Testis (tissue), 3 donors: ENCODE results near the gene SGTB. TPM values are rescaled to one million over a fixed set of nuclear protein-coding genes. Genes with fewer than 3 reads are reported as not detected.
"Not testable (repeated sequence)": the region's sequence is repeated elsewhere in the genome, so short reads cannot be mapped to it uniquely, and the experiment has no call there.

Experiments
- DNase-seq: peaks from one replicate; pipeline ENCODE4 v3.0.0-alpha.2; 2019
- H3K27ac ChIP-seq, 2 donors: fragments of 200-600 bp; sonication (generic); one replicate each; pipeline ENCODE4 v1.5.1; 2019
- H3K27me3 ChIP-seq: fragments of 200-600 bp; sonication (generic); one replicate; pipeline ENCODE4 v1.5.1; 2019
- H3K36me3 ChIP-seq: fragments of 200-600 bp; sonication (generic); one replicate; pipeline ENCODE4 v1.5.1; 2017; ENCODE audit warnings: low read depth; ENCODE audit errors: missing control alignments
- H3K4me1 ChIP-seq: fragments of 200-600 bp; sonication (generic); one replicate; pipeline ENCODE4 v1.5.1; 2019
- H3K4me3 ChIP-seq, 2 donors: fragments of 200-600 bp; sonication (generic); one replicate each; pipeline ENCODE4 v1.5.1; 2017 to 2019
- H3K9me3 ChIP-seq: fragments of 200-600 bp; sonication (generic); one replicate; pipeline ENCODE4 v1.5.1; 2017
- CTCF ChIP-seq, 3 experiments: fragments of 450-650 bp in 2 of 3; fragments of 200-600 bp in 1 of 3; sonication (generic) in 1 of 3; IDR thresholded peaks; one replicate each; pipeline ENCODE4 v1.5.1; 2016 to 2019; ENCODE audit warnings: antibody characterized with exemption in 3 of 3, mild to moderate bottlenecking in 2 of 3, moderate library complexity in 1 of 3
- POLR2A ChIP-seq: fragments of 450-650 bp; IDR thresholded peaks from one replicate; pipeline ENCODE4 v1.6.1; 2017; ENCODE audit warnings: antibody characterized with exemption, mild to moderate bottlenecking, moderate library complexity
- WGBS, 2 donors: methylation state at CpG; one replicate each; pipeline ENCODE4 v1.1.5; 2018; 5-methylcytosine and 5-hydroxymethylcytosine counted together
- intact Hi-C: fragments of 100-400 bp; cut with DNase I; formaldehyde crosslinking; loops from one replicate; pipeline ENCODE4 v1.15.1; 2023; ENCODE audit warnings: low total_unique reads
- polyA plus RNA-seq: library from polyadenylated mRNA; stranded (reverse); fragments of 350-450 nt; fragmentation: Illumina TruSeq; extraction: RNeasy Lipid Tissue Mini Kit (QIAGEN cat#74804); gene quantifications from one replicate; pipeline ENCODE4 v1.2.3, GENCODE V29; 2014; ENCODE audit warnings: low read depth, low replicate concordance; ENCODE audit not compliant: insufficient read depth
- total RNA-seq, 2 donors: library from RNA; depleted of rRNA; stranded (reverse); fragments of >200 nt; gene quantifications; one replicate each; pipeline ENCODE4 v1.2.3, GENCODE V29; 2016

SGTB gene
- total and polyA plus RNA-seq, 3 donors from 2014 or later = 2.3 to 4.5 (median 3.8) TPM

DNA sequence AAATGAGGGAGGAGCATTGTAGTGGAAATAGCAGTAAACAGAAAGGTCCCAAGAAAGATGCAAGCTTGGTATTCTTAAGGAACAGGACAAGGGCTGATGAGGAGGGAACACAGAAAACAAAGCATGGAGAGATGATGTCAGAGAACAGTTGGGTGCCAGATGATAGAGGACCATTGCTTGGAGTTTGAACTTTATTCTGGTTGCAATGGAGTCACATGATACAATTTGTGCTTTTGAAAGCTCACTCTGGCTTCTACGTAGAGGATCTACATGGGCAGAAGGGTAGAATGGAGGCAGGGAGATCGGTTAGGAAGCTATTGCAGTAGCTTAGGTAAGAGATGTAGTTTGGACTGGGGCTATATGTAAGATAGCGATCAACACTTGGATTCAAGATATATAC lies 39.8 kb downstream of the SGTB start:
- no peaks in the 10 kb centered on the region for H3K9me3 ChIP-seq
- 93 to 95% methylated on average over 3 of the region's 3 CpGs for WGBS, 2 donors
- H3K27me3 ChIP-seq = no peaks in the 10 kb centered on the region
- TF ChIP-seq POLR2A (no peak), CTCF (IDR thresholded peaks at IDR 0.05) (no peak)
- no peak overlapping the region for H3K27ac ChIP-seq
- H3K4me1 ChIP-seq = no peaks in the 10 kb centered on the region
- DNase-seq = no peak
- no peaks in the 10 kb centered on the region for H3K36me3 ChIP-seq
- no peak overlapping the region for H3K4me3 ChIP-seq
- intact Hi-C loops = no loop called here

DNA sequence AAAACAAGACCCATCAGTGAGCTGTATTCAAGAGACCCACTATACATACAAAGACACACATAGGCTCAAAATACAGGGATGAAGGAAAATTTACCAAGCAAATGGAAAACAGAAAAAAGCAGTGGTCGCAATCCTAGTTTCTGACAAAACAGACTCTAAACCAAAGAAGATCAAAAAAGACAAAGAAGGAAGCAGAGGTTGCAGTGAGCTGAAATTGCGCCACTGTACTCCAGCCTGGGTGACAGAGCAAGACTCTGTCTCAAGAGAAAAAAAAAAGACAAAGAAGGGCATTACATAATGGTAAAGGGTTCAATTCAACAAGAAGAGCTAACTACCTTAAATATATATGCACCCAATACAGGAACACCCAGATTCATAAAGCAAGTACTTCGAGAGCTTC lies 45.9 kb downstream of the SGTB start:
- H3K9me3 ChIP-seq, H3K27ac ChIP-seq, DNase-seq, H3K36me3 ChIP-seq, intact Hi-C loops, H3K4me1 ChIP-seq, H3K27me3 ChIP-seq, H3K4me3 ChIP-seq: not testable (repeated sequence)
- 85 to 90% methylated on average over 3 of the region's 3 CpGs for WGBS, 2 donors

- TF ChIP-seq CTCF (IDR thresholded peaks at IDR 0.05) (no peak), POLR2A (no peak)
- Histone ChIP-seq H3K9me3 (no peaks in the 10 kb centered on the region), H3K27ac (no peak overlapping the region), H3K36me3 (no peaks in the 10 kb centered on the region), H3K4me3 (no peak overlapping the region), H3K27me3 (no peaks in the 10 kb centered on the region), H3K4me1 (no peaks in the 10 kb centered on the region)
- DNase-seq = no peak
- intact Hi-C loops = no loop called here
Observed at GRCh38 chr5:65674749-65675148, 47.2 kb downstream of the SGTB start.

GRCh38 chr5:65672796-65673195 lies 49.1 kb downstream of the SGTB start:
- no peak overlapping the region for H3K4me3 ChIP-seq
- DNase-seq = no peak
- 88 to 89% methylated on average over 1 of the region's 1 CpG for WGBS, 2 donors
- intact Hi-C loops = no loop called here
- no peaks in the 10 kb centered on the region for H3K4me1 ChIP-seq
- no peak overlapping the region for H3K27ac ChIP-seq
- TF ChIP-seq POLR2A = no peak
- no peak for TF ChIP-seq CTCF (IDR thresholded peaks at IDR 0.05)
- H3K27me3 ChIP-seq = no peaks in the 10 kb centered on the region
- H3K9me3 ChIP-seq = no peaks in the 10 kb centered on the region
- H3K36me3 ChIP-seq = no peaks in the 10 kb centered on the region

DNA sequence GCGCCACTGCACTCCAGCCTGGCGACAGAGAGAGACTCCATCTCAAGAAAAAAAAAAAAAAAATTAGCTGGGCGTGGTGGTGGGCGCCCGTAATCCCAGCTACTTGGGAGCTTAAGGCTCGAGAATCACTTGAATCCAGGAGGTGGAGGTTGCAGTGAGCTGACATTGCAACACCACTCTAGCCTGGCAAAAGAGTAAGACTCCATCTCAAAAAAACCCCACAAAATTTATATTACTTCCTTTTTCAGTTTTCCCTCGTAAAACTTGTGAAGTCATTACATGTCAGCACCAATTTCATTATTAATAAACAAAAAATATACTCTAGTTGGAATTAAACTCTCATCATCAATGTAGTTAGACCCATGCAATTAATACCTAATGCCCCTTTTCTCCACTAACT lies 53.2 kb downstream of the SGTB start:
- TF ChIP-seq POLR2A = no peak
- no peak for TF ChIP-seq CTCF (IDR thresholded peaks at IDR 0.05)
- no peak for DNase-seq
- WGBS, 2 donors = 87 to 90% methylated on average over 7 of the region's 7 CpGs
- no peak overlapping the region for H3K4me3 ChIP-seq
- no peaks in the 10 kb centered on the region for H3K4me1 ChIP-seq
- no peaks in the 10 kb centered on the region for H3K27me3 ChIP-seq
- no peaks in the 10 kb centered on the region for H3K9me3 ChIP-seq
- no peaks in the 10 kb centered on the region for H3K36me3 ChIP-seq
- H3K27ac ChIP-seq = no peak overlapping the region
- intact Hi-C loops = no loop called here
